Measurements from ENCODE around the gene KANK4. TPM values are rescaled to one million over a fixed set of nuclear protein-coding genes. Genes with fewer than 3 reads are reported as not detected.
A peak's percentile ranks its signal among the peaks of the same experiment; 100 is the strongest.

KANK4 gene
- total RNA-seq, 1 experiment from 2014 or later = not detected

DNA sequence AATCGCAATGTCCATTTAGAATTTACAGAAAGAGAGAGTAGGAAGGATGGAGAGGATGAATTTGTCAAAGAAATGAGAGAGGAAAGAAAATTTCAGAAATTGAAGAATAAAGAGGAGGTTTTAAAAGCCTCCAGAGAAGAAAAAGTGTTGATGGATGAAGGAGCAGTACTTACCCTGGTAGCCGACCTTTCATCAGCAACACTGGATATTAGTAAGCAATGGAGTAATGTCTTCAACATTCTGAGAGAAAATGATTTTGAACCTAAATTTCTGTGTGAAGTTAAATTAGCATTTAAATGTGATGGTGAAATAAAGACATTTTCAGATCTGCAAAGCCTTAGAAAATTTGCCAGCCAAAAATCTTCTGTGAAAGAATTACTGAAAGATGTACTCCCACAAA, 112.0 kb downstream of the KANK4 start:
- DNase-seq (ENCODE audit: low read depth) = no peak

DNA sequence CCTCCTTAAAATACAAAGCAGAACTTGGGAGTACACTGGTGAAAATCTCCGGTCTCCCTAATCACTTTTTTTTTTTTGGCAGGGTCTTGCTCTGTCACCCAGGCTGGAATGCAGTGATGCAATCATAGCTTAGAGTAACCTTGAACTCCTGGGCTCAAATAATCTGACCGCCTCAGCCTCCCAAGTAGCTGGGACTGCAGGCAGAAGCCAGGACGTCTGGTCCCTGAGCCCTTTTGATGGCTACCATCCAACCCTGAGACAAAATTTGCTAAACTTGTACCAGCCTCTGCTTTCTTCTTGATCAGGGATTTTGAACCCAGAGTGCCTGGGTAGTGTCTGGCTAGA, 120.5 kb downstream of the KANK4 start:
- DNase-seq (ENCODE audit: low read depth) = peak; percentile 9

DNA sequence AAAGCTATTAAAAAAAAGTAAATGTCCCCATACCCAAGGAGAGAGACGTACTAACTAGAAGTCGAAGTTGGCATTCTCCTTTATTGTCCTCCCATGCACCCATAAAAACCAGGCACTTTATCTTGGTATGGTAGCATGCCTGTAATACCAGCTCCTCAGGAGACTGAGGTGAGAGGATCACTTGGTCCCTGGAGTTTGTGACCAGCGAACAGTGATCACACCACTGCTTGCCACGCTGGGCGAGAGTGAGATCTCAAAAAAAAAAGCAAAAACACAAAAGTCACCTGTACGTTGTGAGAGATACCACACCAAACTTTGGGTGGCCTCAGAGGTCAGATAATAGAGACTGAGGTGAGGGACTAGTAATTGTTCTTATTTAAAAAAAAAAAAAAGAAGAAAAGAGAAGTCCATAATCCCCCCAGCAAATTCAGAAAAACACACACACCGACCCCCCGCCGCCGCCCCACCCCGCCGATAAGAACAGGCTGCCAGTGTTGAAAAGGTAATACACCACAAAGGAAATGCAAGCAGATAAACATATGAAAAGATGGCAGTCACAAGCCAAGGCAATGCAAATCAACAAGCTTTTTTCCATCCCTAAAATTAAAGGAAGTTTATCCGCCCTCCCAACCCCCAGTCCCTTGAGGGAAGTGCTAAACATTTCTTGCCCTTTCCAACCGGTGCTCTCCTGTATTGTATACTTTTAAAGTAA, 121.0 kb downstream of the KANK4 start:
- DNase-seq (ENCODE audit: low read depth) = no peak

DNA sequence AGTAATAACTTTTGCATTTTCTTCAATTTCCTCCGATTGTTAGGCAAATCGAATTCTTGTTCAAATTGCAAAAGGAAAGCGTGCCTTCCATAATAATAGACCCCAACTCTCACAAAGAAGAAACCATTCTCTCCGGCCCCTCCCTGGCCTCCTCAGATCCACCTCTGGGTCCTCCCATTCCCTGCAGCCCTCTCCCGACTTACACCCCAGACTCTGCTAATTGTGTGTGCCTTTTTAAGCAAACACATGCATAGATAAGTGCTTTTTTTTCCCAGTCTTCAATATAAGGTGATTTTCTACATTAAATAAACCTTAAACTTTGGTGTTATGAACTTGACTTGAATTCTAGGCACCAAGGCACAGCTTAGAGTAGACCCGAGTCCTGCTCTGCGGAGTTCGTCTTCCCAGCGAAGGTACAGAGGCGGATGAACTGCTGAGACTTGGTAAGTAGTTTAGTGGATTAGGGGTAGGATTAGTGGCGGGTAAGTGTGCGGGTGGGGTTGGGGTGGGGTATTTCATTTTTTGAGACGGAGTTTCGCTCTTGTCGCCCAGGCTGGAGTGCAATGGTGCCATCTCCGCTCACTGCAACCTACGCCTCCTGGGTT, 123.0 kb downstream of the KANK4 start:
- no peak for DNase-seq (ENCODE audit: low read depth)

DNA sequence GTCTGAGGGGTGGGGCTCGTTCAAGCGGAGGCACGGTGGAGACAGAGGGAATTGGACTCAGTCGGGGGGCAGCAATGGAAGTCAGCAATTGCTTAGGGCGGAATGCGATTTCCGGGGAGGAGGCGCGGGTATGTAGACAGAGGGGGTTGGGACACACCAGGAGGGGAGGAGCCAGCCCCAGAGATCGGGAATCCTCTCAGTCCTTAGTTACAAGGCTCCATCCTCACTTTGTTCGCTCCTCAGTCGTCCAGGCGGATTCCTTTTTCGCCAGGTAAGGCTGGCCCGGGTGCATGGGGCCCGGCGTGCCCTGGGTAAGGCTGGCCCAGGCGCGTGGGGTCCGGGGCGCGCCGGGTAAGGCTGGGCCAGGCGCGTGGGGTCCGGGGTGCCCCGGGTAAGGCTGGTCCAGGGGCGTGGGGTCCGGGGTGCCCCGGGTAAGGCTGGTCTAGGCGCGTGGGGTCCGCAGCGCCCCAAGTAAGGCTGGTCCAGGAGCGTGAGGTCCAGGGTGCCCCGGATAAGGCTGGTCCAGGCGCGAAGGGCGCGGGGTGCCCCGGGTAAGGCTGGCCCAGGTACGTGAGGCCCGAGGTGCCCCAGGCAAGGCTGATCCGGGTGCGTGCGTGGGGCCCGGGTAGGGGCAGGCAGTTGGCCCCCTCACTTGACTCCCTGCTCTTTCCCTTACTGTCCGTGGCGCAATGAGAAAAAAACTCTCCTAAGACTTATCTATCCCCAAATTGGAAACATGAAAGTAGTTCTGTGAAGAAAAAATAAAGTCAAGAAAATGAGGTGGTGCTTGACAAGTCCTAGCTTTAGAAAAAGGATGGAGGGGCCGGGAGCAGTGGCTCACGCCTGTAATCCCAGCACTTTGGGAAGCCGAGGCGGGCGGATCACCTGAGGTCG, 124.3 kb downstream of the KANK4 start, which contains the start of gene L1TD1:
Gene L1TD1, plus strand, starts transcription at position 199 of the 894 bp plus-strand sequence. CDS start 11,780 bp downstream, outside the sequence.
- DNase-seq (ENCODE audit: low read depth) = no peak

DNA sequence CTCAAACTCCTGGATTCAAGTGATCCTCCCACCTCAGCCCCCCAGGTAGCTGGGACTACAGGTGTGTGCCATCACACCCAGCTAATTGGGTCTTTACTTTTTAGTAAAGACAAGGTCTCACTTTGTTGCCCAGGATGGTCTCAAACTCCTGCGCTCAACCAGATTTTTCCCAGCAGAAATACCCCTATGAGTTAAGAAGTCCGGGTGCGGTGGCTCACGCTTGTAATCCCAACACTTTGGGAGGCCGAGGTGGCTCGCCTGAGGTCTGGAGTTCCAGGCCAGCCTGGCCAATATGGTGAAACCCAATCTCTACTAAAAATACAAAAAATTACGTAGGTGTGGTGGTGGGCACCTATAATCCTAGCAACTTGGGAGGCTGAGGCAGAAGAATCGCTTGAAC, 131.1 kb downstream of the KANK4 start:
- no peak for DNase-seq (ENCODE audit: low read depth)

DNA sequence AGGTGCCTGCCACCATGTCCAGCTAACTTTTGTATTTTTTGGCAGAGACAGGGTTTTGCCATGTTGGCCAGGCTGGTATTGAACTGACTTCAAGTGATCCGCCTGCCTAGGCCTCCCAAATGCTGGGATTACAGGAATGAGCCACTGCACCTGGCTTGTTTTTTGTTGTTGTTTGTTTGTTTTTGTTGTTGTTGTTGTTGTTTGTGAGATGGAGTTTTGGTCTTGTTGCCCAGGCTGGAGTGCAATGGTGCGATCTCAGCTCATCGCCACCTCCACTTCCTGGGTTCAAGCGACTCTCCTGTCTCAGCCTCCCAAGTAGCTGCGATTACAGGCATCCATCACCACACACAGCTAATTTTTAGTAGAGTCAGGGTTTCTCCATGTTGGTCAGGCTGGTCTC, 131.7 kb downstream of the KANK4 start:
- no peak for DNase-seq (ENCODE audit: low read depth)

Other genes with a start within 250 kb of the KANK4 start
- gene L1TD1, start 124.6 kb downstream of the KANK4 start, total RNA-seq (2014; rRNA removed; shearing (Covaris generic)) = not detected in 2 replicates
- 75.0 and 79.4 TPM in 2 replicates for gene USP1, start 117.6 kb upstream of the KANK4 start, total RNA-seq (2014; rRNA removed; shearing (Covaris generic))

Measured in Daoy (cell line).